ENCODE data around the gene CABP5.

DNA sequence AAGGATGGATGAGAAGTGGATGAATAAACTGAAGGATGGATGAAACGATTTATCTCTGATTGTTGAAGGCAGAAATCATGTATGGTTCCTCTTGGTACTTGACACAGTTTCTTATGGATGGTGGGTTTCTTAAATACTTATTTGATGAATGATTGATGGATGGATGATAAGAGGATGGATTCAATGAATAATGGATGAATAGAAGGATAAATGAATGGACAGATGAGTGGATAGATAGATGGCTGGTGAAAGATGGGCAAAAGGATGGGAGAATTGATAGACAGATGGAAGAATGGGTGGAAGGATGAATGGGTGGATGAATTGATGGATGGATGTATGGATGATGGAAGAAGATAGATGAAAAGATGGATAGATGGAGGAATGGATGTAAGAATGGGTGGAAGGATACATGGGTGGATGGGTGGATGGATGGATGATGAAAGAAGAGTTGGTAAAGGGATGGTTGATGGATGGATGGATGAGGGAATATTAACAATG, 47.6 kb downstream of the CABP5 start:
- no peak for TF ChIP-seq GATA2 (IDR thresholded peaks at IDR 0.05; ENCODE audit: low read depth, low read length)
- TF ChIP-seq GATA3 (IDR thresholded peaks at IDR 0.05; ENCODE audit: low read depth, low read length): no peak
